Measurements from ENCODE around the gene GALP.
"Not testable (repeated sequence)": the region's sequence is repeated elsewhere in the genome, so short reads cannot be mapped to it uniquely, and the experiment has no call there.

GALP gene

DNA sequence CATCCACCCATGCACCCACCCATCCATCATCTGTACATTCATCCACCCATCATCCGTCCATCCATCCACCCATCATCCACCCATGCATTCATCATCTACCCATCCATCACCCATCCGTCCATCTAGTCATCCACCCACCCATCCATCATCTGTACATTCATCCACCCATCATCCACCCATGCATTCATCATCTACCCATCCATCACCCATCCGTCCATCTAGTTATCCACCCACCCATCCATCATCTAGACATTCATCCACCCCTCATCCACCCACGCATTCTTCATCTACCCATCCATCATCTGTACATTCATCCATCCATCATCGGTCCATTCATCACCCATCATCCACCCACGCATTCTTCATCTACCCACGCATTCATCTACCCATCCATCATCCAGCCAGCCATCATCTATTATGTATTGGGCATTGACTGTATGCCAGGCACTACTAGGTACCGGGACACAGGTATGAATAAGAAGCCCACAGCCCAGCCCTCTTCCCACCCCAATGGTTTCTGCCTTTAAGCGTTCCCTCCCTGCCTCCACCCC lies 16.7 kb upstream of the GALP start:
- H3K9ac ChIP-seq (ENCODE audit: low read length in 5 of 5) = no peak overlapping the region
- no peak overlapping the region for H3K4me3 ChIP-seq (ENCODE audit: low read depth in 1 of 5, low read length in 5 of 5)
- peaks cover 0 to 17% (median 4%) of the 10 kb centered on the region in 5 donors for H3K4me1 ChIP-seq (ENCODE audit: control insufficient read depth in 5 of 5, insufficient read depth in 5 of 5, low read length in 5 of 5)
- no peaks in the 10 kb centered on the region for H3K9me3 ChIP-seq (ENCODE audit: control insufficient read depth in 5 of 5, low read length in 5 of 5)
- peaks cover 0 to 47% (median 44%) of the 10 kb centered on the region in 5 donors for H3K36me3 ChIP-seq (ENCODE audit: control insufficient read depth in 5 of 5, insufficient read depth in 5 of 5, low read length in 5 of 5)
- H3K27me3 ChIP-seq (ENCODE audit: control insufficient read depth in 5 of 5, insufficient read depth in 4 of 5, low read length in 5 of 5) = no peaks in the 10 kb centered on the region
- no peak overlapping the region for H3K27ac ChIP-seq (ENCODE audit: low read depth, low read length)

DNA sequence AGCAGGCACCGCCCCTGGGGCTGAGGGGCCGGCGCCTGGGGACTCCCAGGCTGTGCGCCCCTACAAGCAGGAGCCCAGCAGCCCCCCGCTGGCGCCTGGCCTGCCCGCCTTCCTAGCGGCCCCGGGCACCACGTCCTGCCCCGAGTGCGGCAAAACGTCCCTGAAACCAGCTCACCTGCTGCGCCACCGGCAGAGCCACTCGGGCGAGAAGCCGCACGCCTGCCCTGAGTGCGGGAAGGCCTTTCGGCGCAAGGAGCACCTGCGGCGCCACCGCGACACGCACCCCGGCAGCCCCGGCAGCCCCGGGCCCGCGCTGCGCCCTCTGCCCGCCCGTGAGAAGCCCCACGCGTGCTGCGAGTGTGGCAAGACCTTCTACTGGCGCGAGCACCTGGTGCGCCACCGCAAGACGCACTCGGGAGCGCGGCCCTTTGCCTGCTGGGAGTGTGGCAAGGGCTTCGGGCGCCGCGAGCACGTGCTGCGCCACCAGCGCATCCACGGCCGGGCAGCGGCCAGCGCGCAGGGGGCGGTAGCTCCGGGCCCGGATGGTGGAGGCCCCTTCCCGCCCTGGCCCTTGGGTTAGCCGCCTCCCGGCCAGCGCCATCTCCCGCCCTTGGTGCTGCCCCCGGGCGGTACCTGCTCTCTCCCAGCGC lies 16.1 kb upstream of the GALP start:
- no peaks in the 10 kb centered on the region for H3K9me3 ChIP-seq (ENCODE audit: control insufficient read depth in 5 of 5, low read length in 5 of 5)
- H3K4me3 ChIP-seq (ENCODE audit: low read depth in 1 of 5, low read length in 5 of 5) = no peak overlapping the region
- H3K27me3 ChIP-seq (ENCODE audit: control insufficient read depth in 5 of 5, insufficient read depth in 4 of 5, low read length in 5 of 5) = no peaks in the 10 kb centered on the region
- peaks cover 0 to 17% (median 4%) of the 10 kb centered on the region in 5 donors for H3K4me1 ChIP-seq (ENCODE audit: control insufficient read depth in 5 of 5, insufficient read depth in 5 of 5, low read length in 5 of 5)
- H3K36me3 ChIP-seq (ENCODE audit: control insufficient read depth in 5 of 5, insufficient read depth in 5 of 5, low read length in 5 of 5) = peaks cover 0 to 47% (median 41%) of the 10 kb centered on the region in 5 donors
- H3K9ac ChIP-seq (ENCODE audit: low read length in 5 of 5) = no peak overlapping the region
- H3K27ac ChIP-seq (ENCODE audit: low read depth, low read length) = no peak overlapping the region

DNA sequence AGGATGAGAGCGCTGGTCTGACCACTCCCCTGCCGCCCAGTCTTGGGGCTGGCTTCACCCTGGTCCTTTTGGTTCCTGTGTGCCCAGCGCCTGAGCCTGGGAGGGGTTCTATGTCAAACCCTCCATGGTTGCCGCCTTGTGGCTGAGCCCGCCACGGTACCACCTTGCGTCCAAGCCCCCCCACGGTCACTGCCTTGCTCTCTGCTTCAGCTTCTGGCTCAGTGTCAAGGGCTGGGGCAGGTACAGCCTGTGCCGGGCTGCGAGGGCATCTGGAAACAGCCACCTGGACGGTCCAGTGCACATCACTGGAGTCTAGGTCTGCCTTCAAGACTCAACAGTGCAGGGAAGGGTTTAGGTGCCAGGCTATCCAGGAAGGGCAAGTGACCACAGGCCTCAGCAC lies 14.3 kb upstream of the GALP start:
- Histone ChIP-seq H3K36me3 (ENCODE audit: control insufficient read depth in 5 of 5, insufficient read depth in 5 of 5, low read length in 5 of 5) (peaks cover 0 to 36% (median 29%) of the 10 kb centered on the region in 5 donors), H3K27ac (ENCODE audit: low read depth, low read length) (no peak overlapping the region)

GRCh38 chr19:56162258-56162657 lies 13.6 kb upstream of the GALP start:
- Histone ChIP-seq H3K9me3 (ENCODE audit: control insufficient read depth in 5 of 5, low read length in 5 of 5) (no peaks in the 10 kb centered on the region), H3K4me1 (ENCODE audit: control insufficient read depth in 5 of 5, insufficient read depth in 5 of 5, low read length in 5 of 5) (peaks cover 0 to 3% (median 0%) of the 10 kb centered on the region in 5 donors), H3K36me3 (ENCODE audit: control insufficient read depth in 5 of 5, insufficient read depth in 5 of 5, low read length in 5 of 5) (peaks cover 0 to 30% (median 28%) of the 10 kb centered on the region in 5 donors), H3K27ac (ENCODE audit: low read depth, low read length) (no peak overlapping the region), H3K4me3 (ENCODE audit: low read depth in 1 of 5, low read length in 5 of 5) (no peak overlapping the region), H3K27me3 (ENCODE audit: control insufficient read depth in 5 of 5, insufficient read depth in 4 of 5, low read length in 5 of 5) (no peaks in the 10 kb centered on the region), H3K9ac (ENCODE audit: low read length in 5 of 5) (no peak overlapping the region)

More for the DNA sequence above, 14.3 kb upstream of the GALP start:
- H3K9me3 ChIP-seq (ENCODE audit: control insufficient read depth in 5 of 5, low read length in 5 of 5) = no peaks in the 10 kb centered on the region
- H3K9ac ChIP-seq (ENCODE audit: low read length in 5 of 5) = no peak overlapping the region
- peaks cover 0 to 10% (median under 1%) of the 10 kb centered on the region in 5 donors for H3K4me1 ChIP-seq (ENCODE audit: control insufficient read depth in 5 of 5, insufficient read depth in 5 of 5, low read length in 5 of 5)
- no peak overlapping the region for H3K4me3 ChIP-seq (ENCODE audit: low read depth in 1 of 5, low read length in 5 of 5)
- no peaks in the 10 kb centered on the region for H3K27me3 ChIP-seq (ENCODE audit: control insufficient read depth in 5 of 5, insufficient read depth in 4 of 5, low read length in 5 of 5)

DNA sequence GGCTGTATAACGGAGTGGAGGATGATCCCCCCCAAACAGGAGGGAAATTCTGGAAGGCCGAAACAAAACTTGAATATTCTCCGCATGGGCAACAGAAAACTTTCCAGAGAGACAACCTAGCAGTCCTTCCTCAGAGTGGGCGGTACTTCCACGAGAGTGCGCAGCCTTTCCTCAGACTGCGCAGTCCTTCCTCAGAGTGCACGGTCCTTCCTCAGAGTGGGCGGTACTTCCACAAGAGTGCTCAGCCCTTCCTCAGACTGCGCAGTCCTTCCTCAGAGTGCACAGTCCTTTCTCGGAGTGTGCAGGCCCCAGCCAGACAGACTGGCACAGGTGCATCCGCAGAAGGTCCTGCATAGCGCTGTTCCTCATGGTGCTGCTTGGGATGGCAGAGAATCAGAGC lies 12.7 kb upstream of the GALP start:
- Histone ChIP-seq H3K9ac (ENCODE audit: low read length in 5 of 5) (no peak overlapping the region), H3K36me3 (ENCODE audit: control insufficient read depth in 5 of 5, insufficient read depth in 5 of 5, low read length in 5 of 5) (peaks cover 0 to 30% (median 28%) of the 10 kb centered on the region in 5 donors), H3K27ac (ENCODE audit: low read depth, low read length) (no peak overlapping the region), H3K9me3 (ENCODE audit: control insufficient read depth in 5 of 5, low read length in 5 of 5) (no peaks in the 10 kb centered on the region), H3K4me3 (ENCODE audit: low read depth in 1 of 5, low read length in 5 of 5) (no peak overlapping the region), H3K4me1 (ENCODE audit: control insufficient read depth in 5 of 5, insufficient read depth in 5 of 5, low read length in 5 of 5) (no peaks in the 10 kb centered on the region), H3K27me3 (ENCODE audit: control insufficient read depth in 5 of 5, insufficient read depth in 4 of 5, low read length in 5 of 5) (no peaks in the 10 kb centered on the region)

DNA sequence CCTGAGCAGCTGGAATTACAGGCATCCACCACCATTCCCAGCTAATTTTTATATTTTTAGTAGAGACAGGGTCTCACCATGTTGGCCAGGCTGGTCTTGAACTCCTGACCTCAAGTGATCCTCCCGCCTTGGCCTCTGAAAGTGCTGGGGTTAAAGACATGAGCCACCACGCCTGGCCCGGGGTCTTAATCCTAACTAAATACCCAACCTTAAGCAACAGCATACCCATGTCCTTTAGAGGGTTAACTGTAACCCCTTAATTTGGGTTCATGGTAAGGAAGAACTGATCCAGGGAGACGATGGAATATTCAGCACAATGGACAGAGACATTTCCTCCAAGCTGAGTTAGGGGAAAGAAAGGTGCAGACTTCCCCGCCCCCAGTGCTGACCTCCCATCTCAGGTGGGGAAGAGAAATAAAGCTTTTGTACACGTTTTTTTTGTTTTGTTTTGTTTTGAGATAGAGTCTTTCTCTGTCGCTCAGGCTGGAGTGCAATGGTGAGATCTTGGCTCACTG lies 8.7 kb upstream of the GALP start:
- no peak overlapping the region for H3K4me3 ChIP-seq (ENCODE audit: low read depth in 1 of 5, low read length in 5 of 5)
- no peak overlapping the region for H3K27ac ChIP-seq (ENCODE audit: low read depth, low read length)
- no peaks in the 10 kb centered on the region for H3K36me3 ChIP-seq (ENCODE audit: control insufficient read depth in 5 of 5, insufficient read depth in 5 of 5, low read length in 5 of 5)
- no peak overlapping the region for H3K9ac ChIP-seq (ENCODE audit: low read length in 5 of 5)
- H3K4me1 ChIP-seq (ENCODE audit: control insufficient read depth in 5 of 5, insufficient read depth in 5 of 5, low read length in 5 of 5) = peaks cover 3 to 10% (median 4%) of the 10 kb centered on the region in 5 donors
- H3K27me3 ChIP-seq (ENCODE audit: control insufficient read depth in 5 of 5, insufficient read depth in 4 of 5, low read length in 5 of 5) = no peaks in the 10 kb centered on the region
- no peaks in the 10 kb centered on the region for H3K9me3 ChIP-seq (ENCODE audit: control insufficient read depth in 5 of 5, low read length in 5 of 5)

GRCh38 chr19:56170261-56170660 lies 5.5 kb upstream of the GALP start:
- no peaks in the 10 kb centered on the region for H3K36me3 ChIP-seq (ENCODE audit: control insufficient read depth in 5 of 5, insufficient read depth in 5 of 5, low read length in 5 of 5)
- H3K27ac ChIP-seq (ENCODE audit: low read depth, low read length) = no peak overlapping the region
- no peaks in the 10 kb centered on the region for H3K9me3 ChIP-seq (ENCODE audit: control insufficient read depth in 5 of 5, low read length in 5 of 5)
- no peak overlapping the region for H3K9ac ChIP-seq (ENCODE audit: low read length in 5 of 5)
- H3K27me3 ChIP-seq (ENCODE audit: control insufficient read depth in 5 of 5, insufficient read depth in 4 of 5, low read length in 5 of 5) = peaks cover 10 to 16% (median 11%) of the 10 kb centered on the region in 5 donors
- no peak overlapping the region for H3K4me3 ChIP-seq (ENCODE audit: low read depth in 1 of 5, low read length in 5 of 5)
- peaks cover 3 to 10% (median 4%) of the 10 kb centered on the region in 5 donors for H3K4me1 ChIP-seq (ENCODE audit: control insufficient read depth in 5 of 5, insufficient read depth in 5 of 5, low read length in 5 of 5)

DNA sequence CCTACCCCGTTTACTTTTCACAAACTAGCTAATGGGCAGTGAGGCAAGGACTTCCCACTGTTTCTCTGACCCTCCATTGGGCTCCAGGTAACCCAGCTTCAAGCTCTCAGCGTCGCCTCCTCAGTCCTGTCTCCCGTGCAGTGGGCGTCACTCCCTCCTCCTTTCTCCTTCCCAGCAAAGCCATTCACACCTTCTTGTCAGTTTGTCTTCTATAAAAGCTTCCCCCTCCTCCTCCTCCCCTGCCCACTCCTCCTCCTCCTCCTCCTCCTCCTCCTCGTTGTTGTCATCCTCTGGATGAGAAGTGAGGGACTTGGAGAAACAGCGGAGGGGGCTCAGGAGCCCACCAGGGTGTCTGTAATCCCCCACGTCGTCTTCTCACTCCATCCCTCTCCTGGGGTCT lies 1.7 kb upstream of the GALP start:
- H3K9me3 ChIP-seq (ENCODE audit: control insufficient read depth in 5 of 5, low read length in 5 of 5) = no peaks in the 10 kb centered on the region

GRCh38 chr19:56174550-56174949 lies 1.3 kb upstream of the GALP start:
- Histone ChIP-seq H3K27ac (ENCODE audit: low read depth, low read length) (no peak overlapping the region), H3K4me3 (ENCODE audit: low read depth in 1 of 5, low read length in 5 of 5) (no peak overlapping the region), H3K9ac (ENCODE audit: low read length in 5 of 5) (no peak overlapping the region), H3K4me1 (ENCODE audit: control insufficient read depth in 5 of 5, insufficient read depth in 5 of 5, low read length in 5 of 5) (peaks cover 3 to 10% (median 4%) of the 10 kb centered on the region in 5 donors), H3K36me3 (ENCODE audit: control insufficient read depth in 5 of 5, insufficient read depth in 5 of 5, low read length in 5 of 5) (no peaks in the 10 kb centered on the region), H3K9me3 (ENCODE audit: control insufficient read depth in 5 of 5, low read length in 5 of 5) (no peaks in the 10 kb centered on the region), H3K27me3 (ENCODE audit: control insufficient read depth in 5 of 5, insufficient read depth in 4 of 5, low read length in 5 of 5) (peaks cover 22 to 31% (median 24%) of the 10 kb centered on the region in 5 donors)

More for the DNA sequence above, 1.7 kb upstream of the GALP start:
- peaks cover 3 to 10% (median 4%) of the 10 kb centered on the region in 5 donors for H3K4me1 ChIP-seq (ENCODE audit: control insufficient read depth in 5 of 5, insufficient read depth in 5 of 5, low read length in 5 of 5)
- no peaks in the 10 kb centered on the region for H3K36me3 ChIP-seq (ENCODE audit: control insufficient read depth in 5 of 5, insufficient read depth in 5 of 5, low read length in 5 of 5)
- no peak overlapping the region for H3K27ac ChIP-seq (ENCODE audit: low read depth, low read length)
- peaks cover 22 to 31% (median 24%) of the 10 kb centered on the region in 5 donors for H3K27me3 ChIP-seq (ENCODE audit: control insufficient read depth in 5 of 5, insufficient read depth in 4 of 5, low read length in 5 of 5)
- H3K9ac ChIP-seq (ENCODE audit: low read length in 5 of 5) = no peak overlapping the region
- H3K4me3 ChIP-seq (ENCODE audit: low read depth in 1 of 5, low read length in 5 of 5) = no peak overlapping the region

DNA sequence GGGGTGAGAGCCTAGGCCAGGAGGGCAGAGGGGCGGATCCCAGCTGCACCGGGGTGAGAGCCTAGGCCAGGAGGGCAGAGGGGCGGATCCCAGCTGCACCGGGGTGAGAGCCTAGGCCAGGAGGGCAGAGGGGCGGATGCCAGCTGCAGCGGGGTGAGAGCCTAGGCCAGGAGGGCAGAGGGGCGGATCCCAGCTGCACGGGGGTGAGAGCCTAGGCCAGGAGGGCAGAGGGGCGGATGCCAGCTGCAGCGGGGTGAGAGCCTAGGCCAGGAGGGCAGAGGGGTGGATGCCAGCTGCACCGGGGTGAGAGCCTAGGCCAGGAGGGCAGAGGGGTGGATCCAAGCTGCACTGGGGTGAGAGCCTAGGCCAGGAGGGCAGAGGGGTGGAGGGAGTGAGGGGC lies 502 bp downstream of the GALP start:
- not testable (repeated sequence) for H3K9me3 ChIP-seq (ENCODE audit: control insufficient read depth in 5 of 5, low read length in 5 of 5); H3K9ac ChIP-seq (ENCODE audit: low read length in 5 of 5); H3K4me3 ChIP-seq (ENCODE audit: low read depth in 1 of 5, low read length in 5 of 5); H3K4me1 ChIP-seq (ENCODE audit: control insufficient read depth in 5 of 5, insufficient read depth in 5 of 5, low read length in 5 of 5); H3K27ac ChIP-seq (ENCODE audit: low read depth, low read length); H3K36me3 ChIP-seq (ENCODE audit: control insufficient read depth in 5 of 5, insufficient read depth in 5 of 5, low read length in 5 of 5)
- peaks cover 22 to 31% (median 24%) of the 10 kb centered on the region in 5 donors for H3K27me3 ChIP-seq (ENCODE audit: control insufficient read depth in 5 of 5, insufficient read depth in 4 of 5, low read length in 5 of 5)

Data from subcutaneous abdominal adipose tissue (tissue), 5 donors.